GM18505 (cell line): ENCODE data around the gene RHBDD1.

Experiments
- ATAC-seq: cut with Tn5 transposase; IDR thresholded peaks from one replicate; pipeline ENCODE4 v1.9.1; 2021; ENCODE audit not compliant: unreplicated experiment
- POLR2A ChIP-seq: IDR thresholded peaks from 4 replicates; pipeline ENCODE4 v1.6.1; 2011; ENCODE audit warnings: borderline replicate concordance; ENCODE audit not compliant: insufficient read depth, insufficient read length; ENCODE audit errors: extremely low read depth

RHBDD1 gene

DNA sequence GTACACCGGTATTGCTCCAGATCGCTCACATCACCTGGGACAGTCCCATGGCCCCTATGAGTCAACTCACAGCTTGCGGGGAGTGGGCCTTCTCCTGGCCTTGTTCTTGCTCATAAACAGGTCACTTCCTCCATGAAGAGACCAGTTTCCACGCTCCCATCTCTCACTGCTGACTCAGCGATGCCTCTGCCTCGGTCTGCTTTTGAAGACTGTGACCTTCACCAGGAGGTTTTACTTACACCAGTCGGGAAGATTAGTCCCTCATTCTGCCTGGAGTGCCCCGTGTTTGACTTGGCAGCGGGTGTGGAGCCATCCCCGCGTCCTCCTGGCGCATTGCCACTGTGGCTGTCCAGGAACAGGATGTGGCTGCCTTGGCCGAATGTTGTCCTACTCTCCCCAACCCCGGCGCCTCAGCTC lies 159.8 kb downstream of the RHBDD1 start:
- ATAC-seq: no peak
- no peak for TF ChIP-seq POLR2A

- no peak for ATAC-seq
- no peak for TF ChIP-seq POLR2A
Measured at GRCh38 chr2:226999661-227000060, 163.8 kb downstream of the RHBDD1 start.

- TF ChIP-seq POLR2A: no peak
- no peak for ATAC-seq
Measured at GRCh38 chr2:227000123-227000522, 164.3 kb downstream of the RHBDD1 start.

GRCh38 chr2:227004482-227004881 lies 168.6 kb downstream of the RHBDD1 start:
- no peak for TF ChIP-seq POLR2A
- no peak for ATAC-seq

GRCh38 chr2:227006189-227006897 lies 170.5 kb downstream of the RHBDD1 start:
- no peak for TF ChIP-seq POLR2A
- ATAC-seq: no peak

DNA sequence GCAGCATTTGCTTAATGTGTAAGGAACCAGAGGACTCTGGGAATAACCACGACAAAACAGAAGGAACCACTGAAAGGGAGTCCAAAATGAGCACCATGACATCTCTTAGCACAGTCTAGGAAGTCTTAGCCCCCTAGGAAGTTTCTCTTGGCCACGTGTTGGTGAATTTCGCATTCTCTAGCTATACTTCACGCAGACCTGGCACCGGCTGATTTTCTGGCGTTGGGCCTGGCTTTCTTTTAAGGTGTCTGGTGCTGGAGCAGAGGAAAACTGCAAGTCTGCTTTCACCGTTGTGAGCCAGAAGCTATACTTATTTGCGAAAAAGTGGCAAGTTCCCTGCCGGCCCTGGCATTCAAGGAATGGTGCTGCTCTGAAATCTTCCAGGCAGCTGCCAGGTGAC lies 171.3 kb downstream of the RHBDD1 start:
- TF ChIP-seq POLR2A: no peak
- ATAC-seq: no peak

- ATAC-seq: no peak
- TF ChIP-seq POLR2A: no peak
Measured at GRCh38 chr2:227007940-227008339, 172.1 kb downstream of the RHBDD1 start.

- no peak for ATAC-seq
- no peak for TF ChIP-seq POLR2A
Measured at GRCh38 chr2:227010433-227010832, 174.6 kb downstream of the RHBDD1 start.

DNA sequence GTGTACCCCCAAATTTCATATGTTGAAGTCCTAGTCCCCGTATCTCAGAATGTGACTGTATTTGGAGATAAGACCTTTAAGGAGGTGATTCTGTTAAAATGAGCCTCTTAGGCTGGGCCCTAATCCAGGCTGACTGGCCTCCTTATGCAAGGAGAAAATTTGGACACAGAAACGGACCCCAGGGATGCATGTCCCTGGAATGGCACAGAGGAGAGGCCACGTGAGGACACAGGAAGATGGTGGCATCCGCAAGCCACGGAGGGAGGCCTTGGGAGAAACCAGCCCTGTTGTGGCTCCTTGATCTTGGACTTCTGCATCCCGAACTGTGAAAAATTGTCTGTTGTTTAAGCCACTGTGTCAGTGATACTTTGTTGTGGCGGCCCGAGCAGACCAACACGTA lies 177.5 kb downstream of the RHBDD1 start:
- no peak for TF ChIP-seq POLR2A
- ATAC-seq: no peak

- no peak for ATAC-seq
Measured at GRCh38 chr2:227013881-227014280, 178.0 kb downstream of the RHBDD1 start.

GRCh38 chr2:227016894-227017293 lies 181.0 kb downstream of the RHBDD1 start:
- ATAC-seq: no peak
- TF ChIP-seq POLR2A: no peak

More at GRCh38 chr2:227013881-227014280, 178.0 kb downstream of the RHBDD1 start:
- no peak for TF ChIP-seq POLR2A

DNA sequence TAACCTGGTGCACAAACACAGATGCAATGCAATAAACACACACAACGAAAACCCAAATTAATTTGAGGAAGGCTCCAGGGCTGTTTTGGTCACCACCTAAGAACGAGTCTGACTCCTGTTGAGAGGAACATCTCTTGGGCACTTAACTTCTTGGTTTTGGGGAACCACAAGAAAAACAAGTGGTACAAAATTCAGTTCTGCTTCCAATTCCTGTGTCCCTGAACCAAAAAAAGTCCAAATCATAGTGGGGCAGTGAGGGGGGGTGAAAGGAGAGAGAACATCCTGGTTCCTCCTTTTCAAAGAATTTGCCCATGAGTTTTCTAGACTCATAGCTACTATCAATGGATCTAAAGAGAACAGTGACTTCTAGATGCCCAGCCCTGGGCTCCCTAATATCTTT lies 184.6 kb downstream of the RHBDD1 start:
- TF ChIP-seq POLR2A: no peak
- no peak for ATAC-seq

DNA sequence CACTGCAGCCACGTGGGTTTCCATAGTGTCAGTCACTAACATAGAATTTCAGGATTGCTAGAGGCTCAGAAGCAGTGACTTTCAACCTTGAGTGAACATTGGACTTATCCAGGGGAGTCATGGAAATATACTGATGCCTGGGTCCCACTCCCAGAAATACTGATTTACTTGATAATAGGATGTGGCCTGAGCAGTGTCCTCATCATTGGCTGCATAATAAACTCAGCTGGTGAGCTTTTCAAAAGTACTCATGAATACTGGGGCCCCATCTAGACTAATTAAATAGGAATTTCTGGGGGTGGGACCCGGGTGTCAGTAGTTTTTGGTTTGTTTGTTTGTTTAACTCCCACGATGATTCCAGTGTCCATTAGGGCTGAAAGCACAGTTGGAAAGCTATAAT lies 186.8 kb downstream of the RHBDD1 start:
- TF ChIP-seq POLR2A: no peak
- ATAC-seq: no peak

DNA sequence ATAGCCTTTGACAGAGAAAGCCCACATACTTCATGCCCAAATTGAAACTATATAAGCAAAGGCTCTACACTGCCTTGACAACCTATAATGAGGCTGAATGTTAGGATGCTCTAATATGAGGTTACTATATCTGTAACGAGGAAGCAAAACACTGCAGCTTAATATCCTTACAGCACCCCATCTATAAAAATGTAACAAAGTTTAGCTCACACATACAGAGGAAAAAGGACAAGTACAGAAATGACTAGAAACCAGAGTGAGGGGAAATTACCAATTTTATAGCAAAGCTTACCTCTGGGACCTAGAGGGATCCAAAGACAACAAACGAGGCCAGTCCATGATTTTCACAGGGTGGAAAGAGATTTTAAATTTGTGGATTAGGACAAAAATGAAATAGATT lies 189.7 kb downstream of the RHBDD1 start:
- no peak for TF ChIP-seq POLR2A

More for the DNA sequence above, 189.7 kb downstream of the RHBDD1 start:
- ATAC-seq: no peak
